ENCODE results near the gene CYS1. TPM values are rescaled to one million over a fixed set of nuclear protein-coding genes. Genes with fewer than 3 reads are reported as not detected.
A peak's percentile ranks its signal among the peaks of the same experiment; 100 is the strongest.
"Not testable (repeated sequence)": the region's sequence is repeated elsewhere in the genome, so short reads cannot be mapped to it uniquely, and the experiment has no call there.

The CYS1 gene
- total RNA-seq, 1 experiment from 2014 or later, result 3.7 TPM

GRCh38 chr2:10016001-10016801, 64.0 kb downstream of the CYS1 start:
- Histone ChIP-seq H3K79me2 (ENCODE audit: insufficient read depth, low read length) (no peaks in the 10 kb centered on the region), H3K36me3 (ENCODE audit: control insufficient read depth in 1 of 2, insufficient read depth in 2 of 2, low read length in 2 of 2) (no peaks in the 10 kb centered on the region), H3K4me1 (ENCODE audit: control insufficient read depth in 1 of 2, insufficient read depth in 2 of 2, low read length in 2 of 2) (peaks cover 7 to 29% of the 10 kb centered on the region in 2 experiments), H3K9me2 (ENCODE audit: insufficient read depth) (no peaks in the 10 kb centered on the region), H3K4me2 (ENCODE audit: low read length) (peak overlapping the region; percentile 63), H3K27ac (ENCODE audit: low read depth, low read length) (peak overlapping the region; percentile 78; the same call in 1 of the 2 replicates), H3K4me3 (replicated peaks in 1 of 2; ENCODE audit: low read depth in 1 of 2, low read length in 2 of 2) (peak overlapping the region; percentile 31 to 38; a peak in 3 of 4 replicates), H2AFZ (ENCODE audit: low read depth, low read length, poor library complexity, severe bottlenecking) (no peak overlapping the region), H3K9ac (ENCODE audit: low read length) (peak overlapping the region; percentile 36; the same call in 1 of the 2 replicates), H4K20me1 (ENCODE audit: insufficient read depth) (no peaks in the 10 kb centered on the region), H3K9me3 (ENCODE audit: control insufficient read depth in 1 of 2, insufficient read depth in 1 of 2, low read depth in 1 of 2, low read length in 2 of 2) (peaks cover 0 to 6% of the 10 kb centered on the region in 2 experiments; a peak in 1 of 4 replicates), H3K27me3 (ENCODE audit: insufficient read depth, low read length) (no peaks in the 10 kb centered on the region)
- ATAC-seq (peak; percentile 14), DNase-seq (ENCODE audit: low read depth, low spot score) (peak; percentile 23)
- CTCF ChIA-PET, result no interaction called here
- no peak for TF ChIP-seq ZBTB33 (IDR thresholded peaks at IDR 0.05; ENCODE audit: extremely low read depth, insufficient replicate concordance, low read length)
- TF ChIP-seq EZH2 (IDR thresholded peaks at IDR 0.05), result no peak
- peak; percentile 2 for TF ChIP-seq POLR2A (IDR thresholded peaks at IDR 0.05; ENCODE audit: borderline replicate concordance, extremely low read depth, insufficient read depth, insufficient read length)
- POLR2A ChIA-PET, result no interaction called here
- RAD21 ChIA-PET (ENCODE audit: low non-redundant PET in 1 of 2, low total read pairs in 2 of 2, uncharacterized antibody in 2 of 2, unreplicated experiment in 2 of 2), result no interaction called here
- intact Hi-C loops (cut with micrococcal nuclease), result no loop called here
- TSS peak; percentile 75 for BruUV-seq (replicated peaks)

GRCh38 chr2:10015376-10015989, 64.7 kb downstream of the CYS1 start:
- H3K27me3 ChIP-seq (ENCODE audit: insufficient read depth, low read length); H3K36me3 ChIP-seq (ENCODE audit: control insufficient read depth in 1 of 2, insufficient read depth in 2 of 2, low read length in 2 of 2); H4K20me1 ChIP-seq (ENCODE audit: insufficient read depth); H3K9me2 ChIP-seq (ENCODE audit: insufficient read depth); H3K79me2 ChIP-seq (ENCODE audit: insufficient read depth, low read length); BruUV-seq (replicated peaks); intact Hi-C loops (cut with micrococcal nuclease); H2AFZ ChIP-seq (ENCODE audit: low read depth, low read length, poor library complexity, severe bottlenecking); POLR2A ChIA-PET; CTCF ChIA-PET; RAD21 ChIA-PET (ENCODE audit: low non-redundant PET in 1 of 2, low total read pairs in 2 of 2, uncharacterized antibody in 2 of 2, unreplicated experiment in 2 of 2); H3K9me3 ChIP-seq (ENCODE audit: control insufficient read depth in 1 of 2, insufficient read depth in 1 of 2, low read depth in 1 of 2, low read length in 2 of 2): not testable (repeated sequence)
- TF ChIP-seq POLR2A (IDR thresholded peaks at IDR 0.05; ENCODE audit: borderline replicate concordance, extremely low read depth, insufficient read depth, insufficient read length) (peak; percentile 9), TCF7L2 (IDR thresholded peaks at IDR 0.05; ENCODE audit: borderline replicate concordance, extremely low read depth, insufficient read depth, insufficient read length) (peak; percentile 4)
- Histone ChIP-seq H3K4me2 (ENCODE audit: low read length) (peak overlapping the region; percentile 63), H3K4me3 (replicated peaks in 1 of 2; ENCODE audit: low read depth in 1 of 2, low read length in 2 of 2) (peak overlapping the region; percentile 31 to 38; a peak in 3 of 4 replicates), H3K9ac (ENCODE audit: low read length) (peak overlapping the region; percentile 36), H3K27ac (ENCODE audit: low read depth, low read length) (peak overlapping the region; percentile 78), H3K4me1 (ENCODE audit: control insufficient read depth in 1 of 2, insufficient read depth in 2 of 2, low read length in 2 of 2) (peaks cover 7 to 29% of the 10 kb centered on the region in 2 experiments)
- ATAC-seq (peak; percentile 48), DNase-seq (ENCODE audit: low read depth, low spot score) (peak; percentile 83)
